K562 (cell line): ENCODE results near the gene RALY. TPM values are rescaled to one million over a fixed set of nuclear protein-coding genes. Genes with fewer than 3 reads are reported as not detected.
A peak's percentile ranks its signal among the peaks of the same experiment; 100 is the strongest.

Source experiments
- HMG20B ChIP-seq: fragments of 250-450 bp; sonication (Bioruptor Pico); IDR thresholded peaks from 2 replicates; pipeline ENCODE4 v1.5.0; 2021; ENCODE audit warnings: mild to moderate bottlenecking
- LARP7 ChIP-seq: fragments of 450-650 bp; IDR thresholded peaks from 2 replicates; pipeline ENCODE4 v1.6.1; 2016
- PURB ChIP-seq: sonication (generic); formaldehyde crosslinking; IDR thresholded peaks from 2 replicates; pipeline ENCODE4 v1.9.0; 2021; ENCODE audit warnings: low read depth, mild to moderate bottlenecking, missing genetic modification reagents
- SMAD2 ChIP-seq: fragments of 150-350 bp; IDR thresholded peaks from 2 replicates; pipeline ENCODE4 v1.6.1; 2014; ENCODE audit warnings: low read depth, mild to moderate bottlenecking, low read length
- SMARCA4 ChIP-seq: fragments of 450-650 bp; IDR thresholded peaks from 2 replicates; pipeline ENCODE4 v1.6.1; 2016
- SP1 ChIP-seq: sonication (generic); formaldehyde crosslinking; IDR thresholded peaks from 2 replicates; pipeline ENCODE4 v1.8.1; 2022; ENCODE audit warnings: mild to moderate bottlenecking, missing genetic modification reagents
- ZNF133 ChIP-seq: fragments of 250-450 bp; sonication (Bioruptor Pico); IDR thresholded peaks from 2 replicates; pipeline ENCODE4 v1.4.0; 2020; ENCODE audit warnings: mild to moderate bottlenecking
- ZNF184 ChIP-seq: sonication (generic); formaldehyde crosslinking; IDR thresholded peaks from 2 replicates; pipeline ENCODE4 v1.5.0; 2020; ENCODE audit warnings: missing genetic modification reagents
- polyA plus RNA-seq, 8 experiments: library from polyadenylated mRNA; depleted of rRNA in 4 of 8; stranded (reverse) in 5 of 8; unstranded in 3 of 8; fragments of >200 nt; fragmentation: Nextera tagmentation in 2 of 8; fragmentation: Illumina TruSeq in 1 of 8; extraction: Ambion mirVana in 2 of 8; extraction: Trizol in 1 of 8; gene quantifications; 2 replicates each; pipeline versions ENCODE4 v1.2.1 to v1.2.3, GENCODE V29; 2011 to 2014; ENCODE audit warnings: inconsistent platforms in 1 of 8, missing spikeins in 1 of 8
- total RNA-seq, 7 experiments: library from RNA; depleted of rRNA in 6 of 7; stranded (reverse); fragments of >200 nt in 6 of 7; fragmentation: Illumina TruSeq in 2 of 7; extraction: Trizol in 2 of 7; gene quantifications; 2 replicates each; pipeline versions ENCODE4 v1.2.1 to v1.2.3, GENCODE V29; 2011 to 2021; ENCODE audit warnings: low replicate concordance in 1 of 7
- TF ChIP-seq, protein P1 (sequence below): fragments of 450-650 bp; IDR thresholded peaks from 2 replicates; pipeline ENCODE4 v1.6.1; 2017; ENCODE audit warnings: antibody characterized with exemption, mild to moderate bottlenecking
- TF ChIP-seq, protein P2 (sequence below): fragments of 450-650 bp; IDR thresholded peaks from 2 replicates; pipeline ENCODE4 v1.6.1; 2016; ENCODE audit warnings: missing biosample characterization, missing genetic modification characterization
- TF ChIP-seq, protein P3 (sequence below): sonication (generic); formaldehyde crosslinking; IDR thresholded peaks from 2 replicates; pipeline ENCODE4 v1.8.1; 2023; ENCODE audit warnings: mild to moderate bottlenecking, missing genetic modification reagents, moderate library complexity
- TF ChIP-seq, protein P4 (sequence below): IDR thresholded peaks from 3 replicates; pipeline ENCODE4 v1.6.1; 2011; ENCODE audit warnings: borderline replicate concordance, mild to moderate bottlenecking, moderate library complexity; ENCODE audit not compliant: insufficient read length; ENCODE audit errors: extremely low read depth
- TF ChIP-seq, protein P5 (sequence below): fragments of 200-800 bp; sonication (Bioruptor generic); IDR thresholded peaks from 2 replicates; pipeline ENCODE4 v1.6.1; 2017; ENCODE audit warnings: missing genetic modification characterization, missing compliant biosample characterization
- TF ChIP-seq, protein P6 (sequence below): fragments of 450-650 bp; IDR thresholded peaks from 2 replicates; pipeline ENCODE4 v1.6.1; 2017; ENCODE audit warnings: antibody characterized with exemption

Gene RALY
- total and polyA plus RNA-seq, 9 of the 15 experiments (the other 6 are each of a cell fraction or from before 2014, with no cell fraction given) = 0.80 to 207 (median 128) TPM

DNA sequence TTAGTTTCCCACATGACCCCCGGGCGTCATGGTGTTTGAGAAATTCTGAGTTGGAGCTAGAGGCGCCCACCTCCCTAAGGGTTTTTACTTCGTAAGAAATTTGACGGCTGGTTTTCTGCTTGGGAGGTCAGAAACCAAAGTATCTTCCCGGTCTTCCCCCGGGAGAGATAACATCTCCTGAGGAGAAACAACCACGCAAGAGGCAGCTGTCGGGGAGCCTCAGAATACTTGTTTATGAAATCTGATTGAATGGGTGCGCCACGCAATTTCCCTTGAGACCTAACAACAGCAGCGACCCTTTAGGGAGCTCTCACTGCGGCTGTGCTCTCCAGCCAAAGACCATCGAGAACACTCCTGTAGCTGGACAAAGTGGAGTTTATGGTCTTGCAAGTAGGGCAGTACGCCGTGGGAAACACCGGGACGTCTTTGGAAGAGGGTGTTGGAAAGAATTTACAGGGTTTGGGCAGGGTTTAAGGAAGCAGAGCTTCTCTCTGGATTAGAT, 118.9 kb downstream of the RALY start (continued):
- TF ChIP-seq, protein P1, sequence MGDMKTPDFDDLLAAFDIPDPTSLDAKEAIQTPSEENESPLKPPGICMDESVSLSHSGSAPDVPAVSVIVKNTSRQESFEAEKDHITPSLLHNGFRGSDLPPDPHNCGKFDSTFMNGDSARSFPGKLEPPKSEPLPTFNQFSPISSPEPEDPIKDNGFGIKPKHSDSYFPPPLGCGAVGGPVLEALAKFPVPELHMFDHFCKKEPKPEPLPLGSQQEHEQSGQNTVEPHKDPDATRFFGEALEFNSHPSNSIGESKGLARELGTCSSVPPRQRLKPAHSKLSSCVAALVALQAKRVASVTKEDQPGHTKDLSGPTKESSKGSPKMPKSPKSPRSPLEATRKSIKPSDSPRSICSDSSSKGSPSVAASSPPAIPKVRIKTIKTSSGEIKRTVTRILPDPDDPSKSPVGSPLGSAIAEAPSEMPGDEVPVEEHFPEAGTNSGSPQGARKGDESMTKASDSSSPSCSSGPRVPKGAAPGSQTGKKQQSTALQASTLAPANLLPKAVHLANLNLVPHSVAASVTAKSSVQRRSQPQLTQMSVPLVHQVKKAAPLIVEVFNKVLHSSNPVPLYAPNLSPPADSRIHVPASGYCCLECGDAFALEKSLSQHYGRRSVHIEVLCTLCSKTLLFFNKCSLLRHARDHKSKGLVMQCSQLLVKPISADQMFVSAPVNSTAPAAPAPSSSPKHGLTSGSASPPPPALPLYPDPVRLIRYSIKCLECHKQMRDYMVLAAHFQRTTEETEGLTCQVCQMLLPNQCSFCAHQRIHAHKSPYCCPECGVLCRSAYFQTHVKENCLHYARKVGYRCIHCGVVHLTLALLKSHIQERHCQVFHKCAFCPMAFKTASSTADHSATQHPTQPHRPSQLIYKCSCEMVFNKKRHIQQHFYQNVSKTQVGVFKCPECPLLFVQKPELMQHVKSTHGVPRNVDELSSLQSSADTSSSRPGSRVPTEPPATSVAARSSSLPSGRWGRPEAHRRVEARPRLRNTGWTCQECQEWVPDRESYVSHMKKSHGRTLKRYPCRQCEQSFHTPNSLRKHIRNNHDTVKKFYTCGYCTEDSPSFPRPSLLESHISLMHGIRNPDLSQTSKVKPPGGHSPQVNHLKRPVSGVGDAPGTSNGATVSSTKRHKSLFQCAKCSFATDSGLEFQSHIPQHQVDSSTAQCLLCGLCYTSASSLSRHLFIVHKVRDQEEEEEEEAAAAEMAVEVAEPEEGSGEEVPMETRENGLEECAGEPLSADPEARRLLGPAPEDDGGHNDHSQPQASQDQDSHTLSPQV = peak; percentile 46; the same call in 1 of the 2 replicates
- TF ChIP-seq PURB (CRISPR knock-in tag) (no peak), LARP7 (no peak), SP1 (CRISPR knock-in tag) (no peak), SMARCA4 (peak; percentile 78; the same call in 1 of the 2 replicates), ZNF184 (no peak), SMAD2 (no peak), HMG20B (CRISPR knock-in tag) (no peak), ZNF133 (CRISPR knock-in tag) (no peak)
- TF ChIP-seq, protein P2, sequence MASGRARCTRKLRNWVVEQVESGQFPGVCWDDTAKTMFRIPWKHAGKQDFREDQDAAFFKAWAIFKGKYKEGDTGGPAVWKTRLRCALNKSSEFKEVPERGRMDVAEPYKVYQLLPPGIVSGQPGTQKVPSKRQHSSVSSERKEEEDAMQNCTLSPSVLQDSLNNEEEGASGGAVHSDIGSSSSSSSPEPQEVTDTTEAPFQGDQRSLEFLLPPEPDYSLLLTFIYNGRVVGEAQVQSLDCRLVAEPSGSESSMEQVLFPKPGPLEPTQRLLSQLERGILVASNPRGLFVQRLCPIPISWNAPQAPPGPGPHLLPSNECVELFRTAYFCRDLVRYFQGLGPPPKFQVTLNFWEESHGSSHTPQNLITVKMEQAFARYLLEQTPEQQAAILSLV (tag) = no peak
- TF ChIP-seq, protein P3, sequence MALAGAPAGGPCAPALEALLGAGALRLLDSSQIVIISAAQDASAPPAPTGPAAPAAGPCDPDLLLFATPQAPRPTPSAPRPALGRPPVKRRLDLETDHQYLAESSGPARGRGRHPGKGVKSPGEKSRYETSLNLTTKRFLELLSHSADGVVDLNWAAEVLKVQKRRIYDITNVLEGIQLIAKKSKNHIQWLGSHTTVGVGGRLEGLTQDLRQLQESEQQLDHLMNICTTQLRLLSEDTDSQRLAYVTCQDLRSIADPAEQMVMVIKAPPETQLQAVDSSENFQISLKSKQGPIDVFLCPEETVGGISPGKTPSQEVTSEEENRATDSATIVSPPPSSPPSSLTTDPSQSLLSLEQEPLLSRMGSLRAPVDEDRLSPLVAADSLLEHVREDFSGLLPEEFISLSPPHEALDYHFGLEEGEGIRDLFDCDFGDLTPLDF (CRISPR knock-in tag) = no peak
- TF ChIP-seq, protein P4, sequence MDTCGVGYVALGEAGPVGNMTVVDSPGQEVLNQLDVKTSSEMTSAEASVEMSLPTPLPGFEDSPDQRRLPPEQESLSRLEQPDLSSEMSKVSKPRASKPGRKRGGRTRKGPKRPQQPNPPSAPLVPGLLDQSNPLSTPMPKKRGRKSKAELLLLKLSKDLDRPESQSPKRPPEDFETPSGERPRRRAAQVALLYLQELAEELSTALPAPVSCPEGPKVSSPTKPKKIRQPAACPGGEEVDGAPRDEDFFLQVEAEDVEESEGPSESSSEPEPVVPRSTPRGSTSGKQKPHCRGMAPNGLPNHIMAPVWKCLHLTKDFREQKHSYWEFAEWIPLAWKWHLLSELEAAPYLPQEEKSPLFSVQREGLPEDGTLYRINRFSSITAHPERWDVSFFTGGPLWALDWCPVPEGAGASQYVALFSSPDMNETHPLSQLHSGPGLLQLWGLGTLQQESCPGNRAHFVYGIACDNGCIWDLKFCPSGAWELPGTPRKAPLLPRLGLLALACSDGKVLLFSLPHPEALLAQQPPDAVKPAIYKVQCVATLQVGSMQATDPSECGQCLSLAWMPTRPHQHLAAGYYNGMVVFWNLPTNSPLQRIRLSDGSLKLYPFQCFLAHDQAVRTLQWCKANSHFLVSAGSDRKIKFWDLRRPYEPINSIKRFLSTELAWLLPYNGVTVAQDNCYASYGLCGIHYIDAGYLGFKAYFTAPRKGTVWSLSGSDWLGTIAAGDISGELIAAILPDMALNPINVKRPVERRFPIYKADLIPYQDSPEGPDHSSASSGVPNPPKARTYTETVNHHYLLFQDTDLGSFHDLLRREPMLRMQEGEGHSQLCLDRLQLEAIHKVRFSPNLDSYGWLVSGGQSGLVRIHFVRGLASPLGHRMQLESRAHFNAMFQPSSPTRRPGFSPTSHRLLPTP = no peak
- TF ChIP-seq, protein P5, sequence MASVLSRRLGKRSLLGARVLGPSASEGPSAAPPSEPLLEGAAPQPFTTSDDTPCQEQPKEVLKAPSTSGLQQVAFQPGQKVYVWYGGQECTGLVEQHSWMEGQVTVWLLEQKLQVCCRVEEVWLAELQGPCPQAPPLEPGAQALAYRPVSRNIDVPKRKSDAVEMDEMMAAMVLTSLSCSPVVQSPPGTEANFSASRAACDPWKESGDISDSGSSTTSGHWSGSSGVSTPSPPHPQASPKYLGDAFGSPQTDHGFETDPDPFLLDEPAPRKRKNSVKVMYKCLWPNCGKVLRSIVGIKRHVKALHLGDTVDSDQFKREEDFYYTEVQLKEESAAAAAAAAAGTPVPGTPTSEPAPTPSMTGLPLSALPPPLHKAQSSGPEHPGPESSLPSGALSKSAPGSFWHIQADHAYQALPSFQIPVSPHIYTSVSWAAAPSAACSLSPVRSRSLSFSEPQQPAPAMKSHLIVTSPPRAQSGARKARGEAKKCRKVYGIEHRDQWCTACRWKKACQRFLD (CRISPR knock-in tag) = no peak
- TF ChIP-seq, protein P6, sequence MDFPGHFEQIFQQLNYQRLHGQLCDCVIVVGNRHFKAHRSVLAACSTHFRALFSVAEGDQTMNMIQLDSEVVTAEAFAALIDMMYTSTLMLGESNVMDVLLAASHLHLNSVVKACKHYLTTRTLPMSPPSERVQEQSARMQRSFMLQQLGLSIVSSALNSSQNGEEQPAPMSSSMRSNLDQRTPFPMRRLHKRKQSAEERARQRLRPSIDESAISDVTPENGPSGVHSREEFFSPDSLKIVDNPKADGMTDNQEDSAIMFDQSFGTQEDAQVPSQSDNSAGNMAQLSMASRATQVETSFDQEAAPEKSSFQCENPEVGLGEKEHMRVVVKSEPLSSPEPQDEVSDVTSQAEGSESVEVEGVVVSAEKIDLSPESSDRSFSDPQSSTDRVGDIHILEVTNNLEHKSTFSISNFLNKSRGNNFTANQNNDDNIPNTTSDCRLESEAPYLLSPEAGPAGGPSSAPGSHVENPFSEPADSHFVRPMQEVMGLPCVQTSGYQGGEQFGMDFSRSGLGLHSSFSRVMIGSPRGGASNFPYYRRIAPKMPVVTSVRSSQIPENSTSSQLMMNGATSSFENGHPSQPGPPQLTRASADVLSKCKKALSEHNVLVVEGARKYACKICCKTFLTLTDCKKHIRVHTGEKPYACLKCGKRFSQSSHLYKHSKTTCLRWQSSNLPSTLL = no peak
